Spleen (tissue), 7 donors: ENCODE data around the gene NLRP7.

Experiments used
- POLR2AphosphoS5 ChIP-seq, 3 donors: sonication (generic); formaldehyde crosslinking; IDR thresholded peaks; one replicate each; pipeline ENCODE4 v1.5.1; 2017; ENCODE audit warnings: antibody characterized with exemption in 3 of 3
- TF ChIP-seq, protein P1 (sequence below), 11 experiments: fragments of 200-600 bp in 7 of 11; fragments of 450-650 bp in 4 of 11; sonication (generic) in 4 of 11; IDR thresholded peaks in 8 of 11; conservative IDR thresholded peaks in 3 of 11; 1 replicate in 7 of 11; 2 replicates in 4 of 11; pipeline versions ENCODE4 v1.4.0 to v1.8.0; 2016 to 2021; ENCODE audit warnings: antibody characterized with exemption in 11 of 11, inconsistent platforms in 4 of 11, mild to moderate bottlenecking in 1 of 11
- donor health status: DM: no; HTN: no; CAD: no; lungs with moderate emphysema.
- donor health status: DM: no; HTN: no; CAD: no.
- donor health status: DM: no; HTN: no; CAD: no.

DNA sequence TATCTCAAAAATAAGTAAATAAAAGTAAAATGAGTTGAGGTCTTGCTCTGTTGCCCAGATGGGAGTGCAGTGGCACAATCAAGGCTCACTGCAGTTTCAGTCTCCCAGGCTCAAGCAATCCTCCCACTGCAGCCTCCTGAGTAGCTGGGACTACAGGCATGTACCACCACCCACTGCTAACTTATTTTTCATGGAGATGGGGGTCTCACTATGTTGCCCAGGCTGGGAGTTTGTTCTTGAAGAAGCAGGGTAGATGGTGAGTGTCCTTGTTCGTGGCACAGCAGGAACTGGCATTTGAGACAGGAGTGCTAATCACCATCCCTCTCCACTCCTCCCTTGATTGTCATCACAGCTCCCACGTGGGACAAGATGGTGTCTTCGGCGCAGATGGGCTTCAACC, 22.3 kb upstream of the NLRP7 start:
- TF ChIP-seq, protein P1, sequence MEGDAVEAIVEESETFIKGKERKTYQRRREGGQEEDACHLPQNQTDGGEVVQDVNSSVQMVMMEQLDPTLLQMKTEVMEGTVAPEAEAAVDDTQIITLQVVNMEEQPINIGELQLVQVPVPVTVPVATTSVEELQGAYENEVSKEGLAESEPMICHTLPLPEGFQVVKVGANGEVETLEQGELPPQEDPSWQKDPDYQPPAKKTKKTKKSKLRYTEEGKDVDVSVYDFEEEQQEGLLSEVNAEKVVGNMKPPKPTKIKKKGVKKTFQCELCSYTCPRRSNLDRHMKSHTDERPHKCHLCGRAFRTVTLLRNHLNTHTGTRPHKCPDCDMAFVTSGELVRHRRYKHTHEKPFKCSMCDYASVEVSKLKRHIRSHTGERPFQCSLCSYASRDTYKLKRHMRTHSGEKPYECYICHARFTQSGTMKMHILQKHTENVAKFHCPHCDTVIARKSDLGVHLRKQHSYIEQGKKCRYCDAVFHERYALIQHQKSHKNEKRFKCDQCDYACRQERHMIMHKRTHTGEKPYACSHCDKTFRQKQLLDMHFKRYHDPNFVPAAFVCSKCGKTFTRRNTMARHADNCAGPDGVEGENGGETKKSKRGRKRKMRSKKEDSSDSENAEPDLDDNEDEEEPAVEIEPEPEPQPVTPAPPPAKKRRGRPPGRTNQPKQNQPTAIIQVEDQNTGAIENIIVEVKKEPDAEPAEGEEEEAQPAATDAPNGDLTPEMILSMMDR (IDR thresholded peaks at IDR 0.05 in 8 of 11, conservative IDR thresholded peaks at IDR 0.05 in 3 of 11): no peak
- TF ChIP-seq POLR2AphosphoS5 (IDR thresholded peaks at IDR 0.05): no peak
